ENCODE data around the gene BBLN.

GRCh38 chr9:128118971-128119665, 40.9 kb upstream of the BBLN start:
- TF ChIP-seq CTCF (IDR thresholded peaks at IDR 0.05; ENCODE audit: low read length) = no peak
- no peak for TF ChIP-seq EZH2 (IDR thresholded peaks at IDR 0.05; ENCODE audit: borderline replicate concordance, low read length)

All from OCI-LY1 (cell line).